NT2/D1 (cell line): ENCODE measurements around the gene SLMAP.

Experiments used
- SUZ12 ChIP-seq: IDR thresholded peaks from 2 replicates; pipeline ENCODE4 v1.6.1; 2011; ENCODE audit not compliant: insufficient read length, insufficient read depth; ENCODE audit errors: extremely low read depth
- YY1 ChIP-seq: IDR thresholded peaks from 2 replicates; pipeline ENCODE4 v1.6.1; 2011; ENCODE audit not compliant: insufficient read length, insufficient read depth
- ZNF274 ChIP-seq: IDR thresholded peaks from 2 replicates; pipeline ENCODE4 v1.6.1; 2011; ENCODE audit warnings: mild to moderate bottlenecking, low read depth, low read length

GRCh38 chr3:57827757-57828156, 71.6 kb downstream of the SLMAP start:
- TF ChIP-seq ZNF274 (no peak), YY1 (no peak), SUZ12 (no peak)
